H1 (cell line): Measurements from ENCODE around the gene CYP2A13. TPM values are rescaled to one million over a fixed set of nuclear protein-coding genes. Genes with fewer than 3 reads are reported as not detected.

Experiments used
- polyA plus RNA-seq, 7 experiments: library from polyadenylated mRNA; depleted of rRNA in 3 of 7; stranded (reverse) in 5 of 7; unstranded in 2 of 7; fragments of >200 nt in 5 of 7; fragments of 200-250 nt in 2 of 7; gene quantifications; 1 replicate in 5 of 7; 2 replicates in 1 of 7; 4 replicates in 1 of 7; pipeline versions ENCODE4 v1.2.1 to v1.2.3, GENCODE V29; 2011 to 2013; ENCODE audit warnings: missing spikeins in 2 of 7, mixed read lengths in 2 of 7
- total RNA-seq: library from RNA; stranded (reverse); fragmentation: NEBNext Ultra II Directional; extraction: Animal tissue kit (Norgen Biotek cat#: 25700); gene quantifications from 2 replicates; pipeline ENCODE4 v1.2.1, GENCODE V29; 2021

CYP2A13 gene
- total and polyA plus RNA-seq, 2 of the 8 experiments (the other 6 are each of a cell fraction or from before 2014, with no cell fraction given), result 0.60 to 0.63 TPM

Other genes starting within 250 kb of the CYP2A13 start
- gene CYP2A6, start 238.0 kb upstream of the CYP2A13 start, total RNA-seq, result not detected in 2 replicates
- 0.33 and 0.46 TPM in 2 replicates for gene CYP2A6, start 238.0 kb upstream of the CYP2A13 start, polyA plus RNA-seq (2011; rRNA removed)
- 0.78 TPM in 1 of 2 replicates, not detected in the other for gene CYP2A7, start 206.2 kb upstream of the CYP2A13 start, total RNA-seq
- gene CYP2A7, start 206.2 kb upstream of the CYP2A13 start, polyA plus RNA-seq (2011; rRNA removed), result 0.23 and 0.35 TPM in 2 replicates
- gene CYP2B6, start 97.2 kb upstream of the CYP2A13 start, total RNA-seq, result 3.6 and 5.4 TPM in 2 replicates
- gene CYP2B6, start 97.2 kb upstream of the CYP2A13 start, polyA plus RNA-seq (2011; rRNA removed), result 1.2 and 2.8 TPM in 2 replicates
- gene CYP2F1, start 26.0 kb downstream of the CYP2A13 start, total RNA-seq, result 0.34 TPM in 1 of 2 replicates, not detected in the other
- 0.17 and 1.0 TPM in 2 replicates for gene CYP2F1, start 26.0 kb downstream of the CYP2A13 start, polyA plus RNA-seq (2011; rRNA removed)
- 245 and 267 TPM in 2 replicates for gene CYP2S1, start 104.8 kb downstream of the CYP2A13 start, total RNA-seq
- gene CYP2S1, start 104.8 kb downstream of the CYP2A13 start, polyA plus RNA-seq (2011; rRNA removed), result 97.9 and 210 TPM in 2 replicates
- gene AXL, start 130.8 kb downstream of the CYP2A13 start, total RNA-seq, result 51.0 and 53.3 TPM in 2 replicates
- 35.3 and 62.4 TPM in 2 replicates for gene AXL, start 130.8 kb downstream of the CYP2A13 start, polyA plus RNA-seq (2011; rRNA removed)
- gene HNRNPUL1, start 175.9 kb downstream of the CYP2A13 start, total RNA-seq, result 264 and 268 TPM in 2 replicates
- gene HNRNPUL1, start 175.9 kb downstream of the CYP2A13 start, polyA plus RNA-seq (2011; rRNA removed), result 99.5 and 157 TPM in 2 replicates
- gene CCDC97, start 221.7 kb downstream of the CYP2A13 start, total RNA-seq, result 21.1 and 27.1 TPM in 2 replicates
- gene CCDC97, start 221.7 kb downstream of the CYP2A13 start, polyA plus RNA-seq (2011; rRNA removed), result 19.8 and 32.6 TPM in 2 replicates